SIG-M5 treated with dmso at 0.1 percent for 504 hours (cell line): ENCODE results near the gene INAFM1.
"Not testable (repeated sequence)": the region's sequence is repeated elsewhere in the genome, so short reads cannot be mapped to it uniquely, and the experiment has no call there.

Experiments
- DNase-seq: peaks from one replicate; lab custom pipeline; 2025; ENCODE audit not compliant: unreplicated experiment; lab: John Stamatoyannopoulos, UW

INAFM1 gene

DNA sequence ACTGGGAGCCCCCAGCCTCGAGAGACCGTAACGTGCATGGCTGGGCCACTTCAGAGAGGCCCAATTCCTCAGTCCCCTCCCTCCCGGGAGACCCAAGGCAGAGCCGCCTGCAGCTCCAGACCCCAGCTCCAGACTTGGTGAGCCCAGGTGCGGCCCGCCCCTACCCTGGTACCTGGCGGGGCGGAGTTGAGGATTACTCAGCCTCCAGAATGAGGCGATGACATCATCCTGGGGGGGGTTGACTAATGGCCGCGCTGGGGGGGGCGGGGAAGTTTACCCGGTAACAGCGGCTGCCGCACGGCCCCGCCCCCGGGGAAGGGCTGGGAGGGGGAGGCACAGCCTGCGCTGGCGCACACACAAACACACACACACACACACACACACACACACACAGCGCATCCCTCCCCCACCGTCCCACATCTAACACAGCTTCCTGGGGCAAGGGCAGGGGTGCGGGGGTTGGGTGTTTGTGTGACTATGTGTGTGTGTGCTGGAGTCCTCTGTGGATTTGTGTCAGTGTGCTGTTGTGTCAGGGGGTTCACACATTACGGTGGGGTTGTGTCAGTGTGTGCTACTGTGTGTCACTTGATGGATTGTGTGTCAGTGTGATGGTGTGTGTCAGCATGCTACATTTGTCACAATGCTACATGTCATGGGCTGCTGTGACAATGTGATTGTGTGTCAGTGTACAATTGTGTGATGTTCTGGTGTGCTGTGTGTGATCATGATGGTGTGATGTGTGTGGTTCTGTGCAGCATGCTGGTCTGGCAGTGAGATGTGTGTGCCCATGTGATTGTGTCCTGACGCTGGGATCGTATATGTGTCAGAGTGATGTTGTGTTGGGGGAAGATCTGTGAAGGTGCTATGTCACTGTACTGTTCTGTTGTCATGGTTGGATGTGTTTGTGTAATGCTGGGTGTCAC, 33.4 kb upstream of the INAFM1 start:
- peak; percentile 60 for DNase-seq

DNA sequence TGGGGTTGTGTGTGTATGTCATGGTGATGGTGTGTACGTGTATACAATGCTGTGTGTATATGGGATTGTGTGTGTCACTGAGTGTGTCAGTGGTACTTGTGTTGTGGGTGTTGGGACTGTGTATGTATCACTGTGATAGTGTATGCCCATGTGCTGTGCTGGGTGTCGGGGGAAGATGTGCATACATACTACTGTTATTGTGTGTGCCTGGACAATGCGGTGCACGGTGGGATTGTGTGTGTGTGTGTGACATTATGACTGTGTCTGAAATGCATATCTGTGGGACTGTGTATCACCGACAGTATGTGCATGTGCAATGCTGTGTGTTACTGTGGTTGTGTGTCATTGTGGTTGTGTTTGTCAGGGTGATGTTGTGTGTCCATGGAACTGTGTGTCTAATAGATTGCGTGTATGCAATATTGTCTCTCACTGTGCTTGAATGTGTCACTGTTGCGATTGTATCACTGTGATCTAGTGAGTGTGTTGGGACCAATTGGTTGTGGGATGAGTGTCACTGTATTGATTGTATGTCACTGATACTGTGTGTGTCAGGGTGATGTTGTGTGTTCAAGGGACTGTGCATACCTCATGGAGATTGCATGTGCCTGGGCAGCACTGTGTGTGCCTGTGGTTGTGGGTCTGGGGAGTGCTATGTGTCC, 32.6 kb upstream of the INAFM1 start:
- no peak for DNase-seq

DNA sequence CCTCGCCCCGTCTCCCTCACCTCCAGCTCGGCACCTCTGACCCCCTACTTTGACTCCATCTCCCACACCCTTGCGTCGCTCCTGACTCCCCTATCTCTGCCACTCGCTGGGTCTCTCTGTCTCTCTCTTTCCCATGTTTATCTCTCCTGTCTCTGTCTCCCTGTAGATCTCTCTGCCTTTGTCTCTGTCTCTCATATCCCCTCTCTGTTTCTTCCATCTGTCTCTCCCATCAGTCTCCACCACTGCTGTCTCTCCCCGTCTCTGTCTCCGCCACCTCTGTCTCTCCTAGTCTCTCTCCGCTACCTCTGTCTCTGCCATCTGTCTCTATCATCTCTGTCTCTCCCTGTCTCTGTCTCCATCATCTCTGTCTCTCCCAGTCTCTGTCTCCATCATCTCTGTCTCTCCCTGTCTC, 31.3 kb upstream of the INAFM1 start:
- no peak for DNase-seq

DNA sequence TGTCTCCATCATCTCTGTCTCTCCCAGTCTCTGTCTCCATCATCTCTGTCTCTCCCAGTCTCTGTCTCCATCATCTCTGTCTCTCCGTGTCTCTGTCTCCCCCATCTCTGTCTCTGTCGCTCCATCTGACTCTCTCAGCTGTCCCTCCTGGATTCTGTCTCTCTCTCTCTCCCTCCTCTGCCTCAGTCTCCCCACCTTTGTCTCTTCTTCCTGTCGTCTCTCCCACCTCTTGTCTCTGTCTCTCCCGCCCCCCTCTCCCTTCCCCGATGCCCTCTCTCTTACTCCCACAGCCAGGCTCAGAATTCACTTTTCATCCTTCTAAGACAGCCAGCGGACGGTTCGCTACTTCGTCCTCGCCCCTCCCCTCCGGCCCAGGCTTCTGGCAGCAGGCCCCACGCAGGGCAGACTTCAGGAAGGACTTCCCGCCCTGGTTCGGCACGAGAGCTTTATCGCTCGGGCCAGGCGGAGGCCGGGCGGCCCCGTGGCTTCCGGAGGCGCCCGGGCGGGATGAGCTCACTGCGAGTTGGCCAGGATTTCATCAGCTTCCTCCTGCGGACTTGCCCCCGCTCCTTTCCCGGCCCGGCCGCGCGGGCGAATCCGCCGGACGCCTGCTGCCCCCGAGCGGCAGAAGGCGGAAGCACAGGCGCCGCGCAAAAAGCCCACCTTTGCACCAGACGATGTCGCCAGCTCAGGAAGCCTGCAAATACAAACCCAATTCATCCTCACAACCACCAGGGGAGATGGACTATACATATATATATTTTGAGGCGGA, 30.7 kb upstream of the INAFM1 start:
- peak; percentile 95 for DNase-seq

DNA sequence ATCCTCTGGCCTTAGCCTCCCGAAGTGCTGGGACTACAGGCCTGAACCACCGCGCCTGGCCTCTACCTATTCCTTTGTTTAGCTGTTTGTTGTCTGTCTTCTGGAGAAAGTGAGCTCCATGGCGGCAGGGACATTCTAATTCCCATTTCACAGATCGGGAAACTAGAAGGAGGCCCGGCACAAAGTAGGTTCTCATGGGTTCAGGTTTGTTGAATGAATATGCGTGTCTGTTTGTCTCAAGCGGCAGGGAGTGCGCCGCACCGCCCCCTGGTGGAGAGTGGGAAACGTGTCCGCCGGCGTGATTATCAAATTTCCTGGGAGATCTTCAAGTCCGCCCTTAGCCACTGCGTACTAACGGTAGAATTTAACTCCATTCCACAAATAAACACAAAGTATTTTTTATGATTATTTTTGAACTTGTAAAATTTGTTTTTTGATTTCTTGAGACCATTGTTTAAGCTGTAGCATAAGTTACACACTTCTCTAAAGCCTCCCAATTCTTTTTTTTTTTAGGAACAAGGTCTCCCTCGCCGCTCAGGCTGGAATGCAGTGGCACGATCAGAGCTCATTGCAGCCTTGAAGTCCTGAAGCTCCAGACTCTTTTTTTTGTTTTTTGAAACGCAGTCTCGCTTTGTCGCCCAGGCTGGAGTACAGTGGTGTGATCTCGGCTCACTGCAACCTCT, 27.2 kb upstream of the INAFM1 start:
- DNase-seq: peak; percentile 59

DNA sequence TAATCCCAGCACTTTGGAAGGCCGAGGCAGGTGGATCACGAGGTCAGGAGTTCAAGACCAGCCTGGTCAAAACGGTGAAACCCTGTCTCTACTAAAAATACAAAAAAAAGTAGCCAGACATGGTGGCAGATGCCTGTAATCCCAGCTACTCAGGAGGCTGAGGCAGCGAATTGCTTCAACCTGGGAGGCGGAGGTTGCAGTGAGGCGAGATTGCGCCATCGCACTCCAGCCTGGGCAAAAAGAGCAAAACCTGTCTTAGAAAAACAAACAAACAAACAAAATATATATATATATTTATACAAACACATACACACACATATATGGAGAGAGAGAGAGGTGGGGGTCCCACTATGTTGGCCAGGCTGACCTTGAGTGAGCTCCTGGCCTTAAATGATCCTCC, 21.7 kb upstream of the INAFM1 start:
- not testable (repeated sequence) for DNase-seq

DNA sequence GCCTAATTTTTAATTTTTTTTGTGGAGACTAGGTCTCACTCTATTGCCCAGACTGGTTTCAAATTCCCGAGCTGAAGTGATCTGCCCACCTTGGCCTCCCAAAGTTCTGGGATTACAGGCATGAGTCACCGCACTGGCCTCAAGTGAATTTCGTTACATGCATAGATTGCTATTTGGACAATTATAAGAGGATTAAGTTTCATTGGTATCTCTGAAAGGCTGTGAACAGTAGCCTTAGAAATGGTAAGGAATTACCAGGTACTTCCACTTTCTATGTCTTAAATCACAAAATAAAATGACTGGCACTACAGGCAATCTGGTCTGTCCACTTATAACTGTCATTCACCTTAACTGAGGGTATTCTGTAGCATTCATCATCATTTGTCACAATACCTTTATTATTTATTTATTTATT, 21.2 kb upstream of the INAFM1 start:
- DNase-seq: no peak

DNA sequence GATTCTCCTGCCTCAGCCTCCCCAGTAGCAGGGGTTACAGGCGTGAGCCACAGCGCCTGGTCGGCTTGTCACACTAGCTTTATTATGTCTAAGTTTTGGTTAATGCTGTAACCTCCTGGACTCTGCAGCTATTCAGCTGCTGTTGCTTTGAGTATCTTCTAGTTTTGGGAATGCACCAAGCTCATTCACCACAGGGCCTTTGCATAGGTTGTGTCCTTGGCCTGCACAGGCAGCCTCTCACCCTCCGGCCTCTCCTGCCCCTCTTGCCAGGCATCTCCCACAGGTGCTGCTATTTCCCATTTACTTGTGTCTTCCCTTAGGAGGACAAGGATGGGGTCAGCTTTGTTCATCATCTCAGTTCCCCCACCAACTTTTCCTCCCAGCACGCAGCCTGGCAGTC, 20.7 kb upstream of the INAFM1 start:
- no peak for DNase-seq

DNA sequence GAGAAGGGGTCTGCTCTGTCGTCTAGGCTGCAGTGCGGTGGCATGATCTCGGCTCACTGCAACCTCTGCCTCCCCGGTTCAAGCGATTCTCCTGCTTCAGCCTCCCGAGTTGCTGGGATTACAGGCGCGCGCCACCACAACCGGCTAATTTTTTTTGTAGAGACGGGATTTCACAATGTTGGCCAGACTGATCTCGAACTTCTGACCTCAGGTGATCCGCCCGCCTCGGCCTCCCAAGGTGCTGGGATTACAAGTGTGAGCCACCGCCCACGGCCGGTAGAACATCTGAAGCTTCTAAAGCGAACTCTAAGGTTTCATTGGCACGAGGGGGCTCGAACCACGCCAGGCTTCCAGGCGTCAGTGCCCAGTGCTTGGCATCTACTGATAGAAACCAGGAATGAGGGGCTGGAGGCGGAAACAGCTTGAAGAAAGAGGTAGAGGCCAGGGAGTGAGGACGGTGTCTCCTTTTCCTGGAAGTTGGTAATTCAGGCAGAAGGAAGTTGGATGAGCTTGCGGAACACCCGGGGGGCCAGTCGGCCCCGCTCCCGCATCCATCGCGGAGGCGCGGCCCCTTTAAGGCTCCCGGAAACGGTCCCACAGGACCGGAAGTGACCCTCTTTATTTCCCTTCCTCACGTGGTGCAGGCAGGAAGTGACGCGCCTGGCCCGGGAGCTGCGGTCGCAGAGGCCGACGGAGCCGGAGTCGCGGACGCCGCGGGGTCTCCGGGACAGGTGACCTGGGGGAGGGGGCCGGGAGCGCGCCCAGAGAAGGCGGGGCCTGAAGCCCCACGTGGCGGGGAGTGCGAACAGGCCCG, 18.6 kb upstream of the INAFM1 start, which contains the start of gene CCDC9:
TSS of gene CCDC9 (plus strand) at position 647 of the 814 bp plus-strand sequence. CDS start 1,876 bp downstream, outside the sequence.
- DNase-seq: peak; percentile 94

DNA sequence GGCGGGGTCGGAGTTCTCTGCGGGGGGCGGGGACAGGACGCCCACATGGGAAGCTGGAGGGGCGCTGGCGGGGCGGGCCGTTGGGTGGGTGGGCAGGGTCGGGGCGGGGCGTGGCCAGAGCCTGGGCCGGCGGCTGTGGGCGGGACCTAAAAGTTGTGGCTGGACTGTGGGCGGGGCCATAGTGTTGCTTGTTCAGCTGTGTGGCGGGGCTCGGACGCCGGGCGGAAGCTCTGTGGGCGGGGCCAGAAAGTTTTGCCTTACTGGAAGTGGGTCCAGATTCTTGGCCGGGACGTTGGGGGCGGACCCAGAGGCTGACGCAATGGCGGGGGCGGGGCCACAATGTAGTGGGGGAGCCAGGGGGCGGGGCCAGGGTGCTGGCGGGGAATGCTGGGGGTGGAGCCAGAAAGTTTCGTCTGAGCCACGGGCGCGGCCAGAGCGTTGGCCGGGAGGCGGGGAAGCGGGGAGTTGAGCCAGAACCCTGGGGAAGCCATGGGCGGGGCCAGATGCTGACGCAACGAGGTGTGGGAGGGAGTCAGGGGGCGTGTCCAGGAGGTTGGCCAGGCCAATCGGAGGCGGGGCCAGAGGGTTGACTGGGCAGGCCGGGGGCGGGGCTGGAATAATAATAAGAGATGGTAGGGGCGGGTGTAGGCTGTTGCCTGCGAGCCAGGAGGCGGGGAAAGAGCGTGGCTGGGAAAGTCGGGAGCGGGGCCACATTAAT, 17.8 kb upstream of the INAFM1 start:
- peak; percentile 99 for DNase-seq

DNA sequence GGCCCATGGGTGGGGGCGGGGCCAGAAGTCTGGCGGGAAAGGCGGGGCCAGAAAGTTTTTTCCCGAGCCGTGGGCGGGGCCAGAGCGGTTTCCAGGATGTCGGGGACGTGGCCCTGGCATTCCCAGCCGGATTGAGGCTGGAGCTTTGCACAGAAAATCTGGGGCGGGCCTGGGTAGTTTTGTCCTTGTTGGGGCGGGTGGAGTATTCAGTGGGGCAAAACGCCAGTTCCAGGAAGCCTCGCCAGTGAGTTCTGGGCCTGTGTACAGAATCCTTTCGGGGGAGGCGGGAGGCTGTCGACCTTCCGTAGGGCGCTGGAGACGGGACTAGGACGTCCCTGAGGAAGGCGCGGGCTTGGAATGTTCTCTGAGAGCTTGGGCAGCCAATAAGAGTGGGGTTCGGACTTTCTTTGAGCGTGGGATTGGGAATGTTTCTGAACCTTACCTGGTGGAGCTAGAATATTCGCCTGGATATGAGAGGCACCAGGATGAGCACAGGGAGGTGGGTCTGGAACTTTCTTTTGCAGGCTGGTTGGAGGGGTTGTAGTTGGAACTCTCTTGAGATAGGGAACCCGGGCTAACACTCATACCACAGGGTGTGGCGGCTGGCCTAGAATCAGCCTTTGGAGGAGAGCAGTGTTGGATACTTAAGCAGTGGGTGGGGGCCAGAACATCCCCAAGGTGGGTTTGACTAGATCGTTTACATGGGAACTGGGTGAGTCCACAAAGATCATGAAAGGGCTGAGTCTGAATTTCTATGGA, 17.1 kb upstream of the INAFM1 start:
- no peak for DNase-seq

DNA sequence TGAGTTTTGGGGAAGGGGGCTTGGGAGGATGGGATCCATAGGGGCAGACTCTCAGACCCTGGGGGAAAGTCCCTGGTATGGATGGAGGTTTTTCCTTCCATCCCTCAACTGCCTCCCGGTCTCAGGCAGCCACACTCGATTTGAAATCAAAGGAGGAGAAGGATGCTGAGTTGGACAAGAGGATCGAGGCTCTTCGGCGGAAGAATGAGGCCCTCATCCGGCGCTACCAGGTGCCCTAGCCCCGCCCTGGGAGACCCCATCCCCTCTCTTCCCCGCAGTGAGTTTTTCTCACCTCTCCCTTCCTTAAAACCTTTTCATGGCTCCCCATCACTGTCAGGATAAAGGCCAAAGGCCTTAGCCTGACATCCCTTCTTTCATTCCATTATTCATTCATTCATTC, 16.3 kb upstream of the INAFM1 start:
- no peak for DNase-seq

DNA sequence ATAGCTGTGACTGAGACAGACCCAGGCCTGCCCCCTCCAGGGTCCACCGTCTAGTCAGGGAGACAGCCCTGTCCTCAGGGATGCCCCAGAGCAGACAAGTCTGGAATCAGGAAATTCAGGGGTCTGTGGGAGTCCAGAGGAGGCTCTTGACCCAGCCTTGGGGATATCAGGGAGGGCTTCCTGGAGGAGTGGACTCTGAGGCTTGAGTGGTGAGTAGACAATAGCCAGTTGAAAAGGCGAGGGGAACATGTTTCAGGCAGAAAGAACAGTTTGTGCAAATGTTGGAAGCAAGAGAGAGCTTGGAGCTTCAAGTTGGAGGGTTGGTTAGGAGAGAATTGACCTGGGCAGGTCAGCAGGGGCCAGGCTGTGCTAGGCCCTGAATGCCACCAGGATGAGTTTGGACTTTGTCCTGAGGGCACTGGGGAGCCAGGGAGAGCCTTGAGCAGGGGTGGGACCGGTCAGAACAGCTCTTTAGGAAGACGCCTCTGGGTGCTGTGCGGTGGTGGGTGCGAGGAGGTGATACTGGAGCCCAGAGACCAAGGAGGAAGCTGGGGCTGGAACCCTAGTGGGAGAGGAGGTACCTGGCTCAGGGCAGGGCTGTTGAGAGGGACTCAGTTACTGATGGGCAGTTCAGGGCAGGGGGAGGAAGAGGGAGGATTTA, 15.7 kb upstream of the INAFM1 start:
- no peak for DNase-seq

DNA sequence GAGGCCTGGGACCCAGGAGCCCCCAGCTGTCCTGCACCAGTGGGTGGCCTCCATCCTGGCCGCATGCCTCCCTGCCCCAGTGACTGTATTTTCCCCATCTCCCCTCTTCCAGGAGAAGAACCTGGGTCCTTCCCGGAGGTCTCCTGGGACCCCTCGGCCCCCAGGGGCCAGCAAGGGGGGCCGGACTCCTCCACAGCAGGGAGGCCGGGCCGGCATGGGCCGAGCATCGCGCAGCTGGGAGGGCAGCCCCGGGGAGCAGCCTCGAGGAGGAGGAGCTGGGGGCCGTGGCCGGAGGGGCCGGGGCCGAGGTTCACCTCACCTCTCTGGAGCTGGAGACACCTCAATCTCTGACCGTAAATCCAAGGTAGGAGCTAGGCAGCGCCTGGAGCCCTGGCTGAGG, 14.2 kb upstream of the INAFM1 start:
- no peak for DNase-seq

DNA sequence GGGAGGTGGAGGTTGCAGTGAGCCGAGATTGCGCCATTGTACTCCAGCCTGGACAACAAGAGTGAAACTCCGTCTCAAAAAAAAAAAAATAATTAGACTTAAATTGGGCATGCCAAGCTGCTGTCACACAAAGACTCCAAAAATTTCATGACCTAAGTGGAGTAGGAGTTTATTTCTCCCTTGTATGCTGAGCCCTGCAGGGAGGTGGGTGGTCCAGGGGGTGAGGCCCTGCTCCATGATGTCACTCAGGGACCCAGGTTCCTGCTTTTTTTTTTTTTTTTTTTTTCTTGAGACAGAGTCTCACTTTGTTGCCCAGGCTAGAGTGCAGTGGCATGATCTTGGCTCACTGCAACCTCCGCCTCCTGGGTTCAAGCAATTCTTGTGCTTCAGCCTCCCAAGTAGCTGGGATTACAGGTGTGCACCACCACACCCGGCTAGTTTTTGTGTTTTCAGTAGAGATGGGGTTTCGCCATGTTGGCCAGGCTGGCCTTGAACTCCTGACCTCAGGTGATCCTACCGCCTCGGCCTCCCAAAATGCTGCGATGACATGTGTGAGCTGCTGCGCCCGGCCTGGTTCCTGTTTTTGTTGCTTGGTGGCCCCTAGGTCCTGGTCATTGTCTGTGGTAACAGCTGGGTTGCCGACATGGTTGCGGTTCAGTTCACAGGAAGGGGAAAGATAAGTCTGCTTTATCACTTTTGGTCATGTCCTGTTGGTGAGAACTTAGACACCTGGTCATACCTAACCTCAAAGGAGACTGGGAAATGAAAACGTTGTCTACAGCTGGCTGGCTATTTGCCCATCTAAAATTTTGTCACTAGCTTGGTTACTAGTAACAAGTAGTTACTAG, 12.5 kb upstream of the INAFM1 start:
- not testable (repeated sequence) for DNase-seq

DNA sequence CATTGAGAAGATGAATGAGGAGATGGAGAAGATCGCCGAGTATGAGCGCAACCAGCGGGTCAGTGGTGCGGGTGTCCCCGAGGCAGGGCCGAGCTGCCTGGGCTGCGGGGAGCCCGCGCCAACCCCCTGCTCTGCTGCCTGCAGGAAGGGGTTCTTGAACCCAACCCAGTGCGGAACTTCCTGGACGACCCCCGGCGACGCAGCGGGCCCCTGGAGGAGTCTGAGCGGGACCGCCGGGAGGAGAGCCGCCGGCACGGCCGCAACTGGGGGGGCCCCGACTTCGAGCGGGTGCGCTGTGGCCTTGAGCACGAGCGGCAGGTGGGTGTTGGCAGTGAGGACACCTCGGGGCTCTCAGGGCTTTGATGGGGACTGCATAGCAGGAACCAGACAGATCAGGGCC, 10.1 kb upstream of the INAFM1 start:
- no peak for DNase-seq

DNA sequence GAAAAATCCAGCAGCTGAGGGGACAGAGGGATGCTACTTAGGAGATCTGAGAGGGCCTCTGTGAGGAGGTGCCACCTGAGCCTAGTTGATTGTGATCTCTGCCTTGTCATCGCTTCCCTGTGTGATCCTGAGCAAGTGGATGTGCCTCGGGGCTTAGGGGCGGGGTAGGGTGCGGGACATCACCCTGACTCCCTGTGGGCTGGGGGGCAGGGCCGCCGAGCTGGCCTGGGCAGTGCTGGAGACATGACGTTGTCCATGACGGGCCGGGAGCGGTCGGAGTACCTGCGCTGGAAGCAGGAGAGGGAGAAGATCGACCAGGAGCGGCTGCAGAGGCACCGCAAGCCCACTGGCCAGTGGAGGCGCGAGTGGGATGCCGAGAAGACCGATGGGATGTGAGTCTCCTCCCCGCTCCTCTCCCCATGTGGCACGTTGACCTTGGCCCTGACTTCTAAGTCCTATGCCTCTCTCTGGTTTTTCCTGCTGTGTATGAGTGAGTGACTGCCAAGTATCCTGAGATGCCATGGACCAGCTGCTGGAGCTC, 8.2 kb upstream of the INAFM1 start:
- DNase-seq: no peak
